Measurements from ENCODE around the gene MEGF6. TPM values are rescaled to one million over a fixed set of nuclear protein-coding genes. Genes with fewer than 3 reads are reported as not detected.

The MEGF6 gene
- total RNA-seq, 1 experiment from 2014 or later, result 65.3 TPM

GRCh38 chr1:3659093-3659492 lies 47.8 kb upstream of the MEGF6 start:
- no peak for DNase-seq
- BruUV-seq (replicated peaks), result no TSS peak
- no peaks in the 10 kb centered on the region for H3K79me2 ChIP-seq (ENCODE audit: low read depth)
- no peaks in the 10 kb centered on the region for H3K36me3 ChIP-seq (ENCODE audit: low read depth)
- H3K4me2 ChIP-seq, result no peak overlapping the region
- no peaks in the 10 kb centered on the region for H3K9me2 ChIP-seq (ENCODE audit: insufficient read depth)
- TF ChIP-seq CTCF (conservative IDR thresholded peaks at IDR 0.05), result no peak
- TF ChIP-seq EZH2 (IDR thresholded peaks at IDR 0.05; ENCODE audit: low read depth), result no peak
- POLR2A ChIA-PET (ENCODE audit: unreplicated experiment), result no interaction called here
- H3F3A ChIP-seq (ENCODE audit: insufficient read depth, low read depth), result 0 out of 2 replicates have a peak, but pooled peaks cover 4% of the 10 kb centered on the region
- H3K27me3 ChIP-seq (ENCODE audit: insufficient read depth, low read depth), result peaks cover 72% of the 10 kb centered on the region
- no peak overlapping the region for H3K4me3 ChIP-seq
- H3K9me3 ChIP-seq (ENCODE audit: insufficient read depth, low read depth), result no peaks in the 10 kb centered on the region
- no peaks in the 10 kb centered on the region; the same call in 1 of the 2 replicates for H4K20me1 ChIP-seq (ENCODE audit: insufficient read depth)
- no peak overlapping the region for H2AFZ ChIP-seq
- no peak overlapping the region for H3K27ac ChIP-seq
- H3K4me1 ChIP-seq (replicated peaks; ENCODE audit: insufficient read depth), result no peaks in the 10 kb centered on the region
- CTCF ChIA-PET, result no interaction called here
- intact Hi-C loops (cut with micrococcal nuclease; ENCODE audit: unreplicated experiment), result no loop called here

- intact Hi-C loops (cut with micrococcal nuclease; ENCODE audit: unreplicated experiment), result no loop called here
- no peak for DNase-seq
- no peaks in the 10 kb centered on the region for H3K79me2 ChIP-seq (ENCODE audit: low read depth)
- peaks cover 7% of the 10 kb centered on the region; the same call in 1 of the 2 replicates for H3F3A ChIP-seq (ENCODE audit: insufficient read depth, low read depth)
- no peak overlapping the region for H2AFZ ChIP-seq
- no peak overlapping the region for H3K4me2 ChIP-seq
- no peaks in the 10 kb centered on the region for H3K36me3 ChIP-seq (ENCODE audit: low read depth)
- H4K20me1 ChIP-seq (ENCODE audit: insufficient read depth), result no peaks in the 10 kb centered on the region; the same call in 1 of the 2 replicates
- TF ChIP-seq CTCF (conservative IDR thresholded peaks at IDR 0.05), result no peak
- TF ChIP-seq EZH2 (IDR thresholded peaks at IDR 0.05; ENCODE audit: low read depth), result no peak
- no peak overlapping the region for H3K27ac ChIP-seq
- ChIA-PET POLR2A (ENCODE audit: unreplicated experiment) (no interaction called here), CTCF (no interaction called here)
- no peaks in the 10 kb centered on the region for H3K9me2 ChIP-seq (ENCODE audit: insufficient read depth)
- no peak overlapping the region for H3K4me3 ChIP-seq
- H3K27me3 ChIP-seq (ENCODE audit: insufficient read depth, low read depth), result peaks cover 77% of the 10 kb centered on the region
- no peaks in the 10 kb centered on the region for H3K9me3 ChIP-seq (ENCODE audit: insufficient read depth, low read depth)
- BruUV-seq (replicated peaks), result no TSS peak
- no peaks in the 10 kb centered on the region for H3K4me1 ChIP-seq (replicated peaks; ENCODE audit: insufficient read depth)
Measured at GRCh38 chr1:3658231-3658615, 46.9 kb upstream of the MEGF6 start.

- H3K4me3 ChIP-seq, result no peak overlapping the region
- H3K4me2 ChIP-seq, result no peak overlapping the region
- CTCF ChIA-PET, result no interaction called here
- H3K79me2 ChIP-seq (ENCODE audit: low read depth), result no peaks in the 10 kb centered on the region
- peaks cover 5% of the 10 kb centered on the region; the same call in 1 of the 2 replicates for H3F3A ChIP-seq (ENCODE audit: insufficient read depth, low read depth)
- no peaks in the 10 kb centered on the region for H3K9me3 ChIP-seq (ENCODE audit: insufficient read depth, low read depth)
- no peaks in the 10 kb centered on the region for H3K9me2 ChIP-seq (ENCODE audit: insufficient read depth)
- H2AFZ ChIP-seq, result no peak overlapping the region
- H4K20me1 ChIP-seq (ENCODE audit: insufficient read depth), result no peaks in the 10 kb centered on the region; the same call in 1 of the 2 replicates
- DNase-seq, result no peak
- no peak for TF ChIP-seq EZH2 (IDR thresholded peaks at IDR 0.05; ENCODE audit: low read depth)
- no peak for TF ChIP-seq CTCF (conservative IDR thresholded peaks at IDR 0.05)
- H3K4me1 ChIP-seq (replicated peaks; ENCODE audit: insufficient read depth), result no peaks in the 10 kb centered on the region
- POLR2A ChIA-PET (ENCODE audit: unreplicated experiment), result no interaction called here
- H3K27ac ChIP-seq, result no peak overlapping the region
- BruUV-seq (replicated peaks), result no TSS peak
- H3K36me3 ChIP-seq (ENCODE audit: low read depth), result no peaks in the 10 kb centered on the region
- H3K27me3 ChIP-seq (ENCODE audit: insufficient read depth, low read depth), result peaks cover 78% of the 10 kb centered on the region
- intact Hi-C loops (cut with micrococcal nuclease; ENCODE audit: unreplicated experiment), result no loop called here
Measured at GRCh38 chr1:3657578-3658230, 46.4 kb upstream of the MEGF6 start.

Data from PC-9 (cell line).